Neural cell (in vitro differentiated cells): ENCODE measurements around the gene LRRC19.

Experiments
- CTCF ChIP-seq: fragments of 450-650 bp; IDR thresholded peaks from 2 replicates; pipeline ENCODE4 v1.5.1; 2014; ENCODE audit warnings: antibody characterized with exemption, mild to moderate bottlenecking, moderate library complexity; ENCODE audit not compliant: poor library complexity, severe bottlenecking
- EP300 ChIP-seq: fragments of 450-650 bp; conservative IDR thresholded peaks from 2 replicates; pipeline ENCODE4 v1.6.1; 2014; ENCODE audit warnings: antibody characterized with exemption, mild to moderate bottlenecking, moderate library complexity; ENCODE audit not compliant: poor library complexity, severe bottlenecking
- EZH2 ChIP-seq: fragments of 200-600, 300-800 bp; shearing (Covaris generic), sonication (generic); IDR thresholded peaks from 2 replicates; pipeline ENCODE4 v1.6.1; 2014; ENCODE audit warnings: antibody characterized with exemption, low read length, borderline replicate concordance, mild to moderate bottlenecking; ENCODE audit not compliant: insufficient read depth, poor library complexity, severe bottlenecking
- POLR2AphosphoS5 ChIP-seq: IDR thresholded peaks from 2 replicates; pipeline ENCODE4 v1.6.1; 2012

- TF ChIP-seq EP300: no peak
- TF ChIP-seq CTCF: no peak
- no peak for TF ChIP-seq EZH2
- no peak for TF ChIP-seq POLR2AphosphoS5
Observed at GRCh38 chr9:26974927-26975326, 30.5 kb downstream of the LRRC19 start.
